Body of pancreas (tissue), 4 donors: Measurements from ENCODE around the gene FHIP2A.

Experiments
- CTCF ChIP-seq, 7 experiments: fragments of 450-650 bp in 4 of 7; fragments of 200-600 bp in 3 of 7; sonication (generic) in 3 of 7; IDR thresholded peaks; one replicate each; pipeline ENCODE4 v1.5.1; 2016 to 2019; ENCODE audit warnings: antibody characterized with exemption in 7 of 7
- POLR2A ChIP-seq, 3 donors: fragments of 450-650 bp; IDR thresholded peaks; one replicate each; pipeline ENCODE4 v1.6.1; 2016; ENCODE audit warnings: antibody characterized with exemption in 3 of 3, mild to moderate bottlenecking in 2 of 3

- TF ChIP-seq CTCF (IDR thresholded peaks at IDR 0.05) (no peak), POLR2A (IDR thresholded peaks at IDR 0.05) (no peak)
Observed at GRCh38 chr10:114845978-114846693, 24.6 kb downstream of the FHIP2A start.
